DOHH2 (cell line): ENCODE data around the gene WDR33.

Source experiments
- H3F3A ChIP-seq: fragments of 200-600 bp; sonication (generic), shearing (Covaris generic); 2 replicates; pipeline ENCODE4 v1.6.0; 2016; ENCODE audit warnings: antibody characterized with exemption, mild to moderate bottlenecking; ENCODE audit not compliant: control insufficient read depth, insufficient read depth
- H3K27ac ChIP-seq: fragments of 200-600 bp; sonication (generic); 2 replicates; pipeline ENCODE4 v1.5.1; 2014; ENCODE audit warnings: low read depth, mild to moderate bottlenecking, low read length, moderate library complexity
- H3K27me3 ChIP-seq: fragments of 200-600 bp; sonication (generic); 2 replicates; pipeline ENCODE4 v1.6.1; 2014; ENCODE audit warnings: mild to moderate bottlenecking, low read length, mixed read lengths; ENCODE audit not compliant: control insufficient read depth
- H3K36me3 ChIP-seq: fragments of 200-600 bp; sonication (generic); 2 replicates; pipeline ENCODE4 v1.6.1; 2014; ENCODE audit warnings: mild to moderate bottlenecking, low read length, moderate library complexity, mixed read lengths; ENCODE audit not compliant: control insufficient read depth
- H3K4me1 ChIP-seq: fragments of 200-600 bp; sonication (generic); 2 replicates; pipeline ENCODE4 v1.6.1; 2014; ENCODE audit warnings: mild to moderate bottlenecking, low read length, mixed read lengths; ENCODE audit not compliant: control insufficient read depth
- H3K4me2 ChIP-seq: fragments of 200-600 bp; sonication (generic); 2 replicates; pipeline ENCODE4 v1.6.0; 2014; ENCODE audit warnings: mild to moderate bottlenecking, low read length, moderate library complexity
- H3K4me3 ChIP-seq: fragments of 200-600 bp; sonication (generic); 2 replicates; pipeline ENCODE4 v1.5.1; 2014; ENCODE audit warnings: mild to moderate bottlenecking, low read length, mixed read lengths
- H3K79me2 ChIP-seq: fragments of 200-600 bp; sonication (generic); 2 replicates; pipeline ENCODE4 v1.6.1; 2014; ENCODE audit warnings: mild to moderate bottlenecking, low read length, mixed read lengths; ENCODE audit not compliant: control insufficient read depth
- H3K9me2 ChIP-seq: fragments of 200-600 bp; sonication (generic); replicated peaks from 2 replicates; pipeline ENCODE4 v1.6.1; 2014; ENCODE audit warnings: mild to moderate bottlenecking, low read length, mixed read lengths; ENCODE audit not compliant: control insufficient read depth
- H3K9me3 ChIP-seq: fragments of 200-600 bp; sonication (generic); 2 replicates; pipeline ENCODE4 v1.6.1; 2014; ENCODE audit warnings: antibody characterized with exemption, low read length, mixed read lengths; ENCODE audit not compliant: control insufficient read depth, insufficient read depth
- H4K20me1 ChIP-seq: fragments of 200-600 bp; sonication (generic); 2 replicates; pipeline ENCODE4 v1.6.0; 2014; ENCODE audit warnings: low read depth, mild to moderate bottlenecking, antibody characterized with exemption, low read length, moderate library complexity; ENCODE audit not compliant: control insufficient read depth, insufficient read depth
- EZH2phosphoT487 ChIP-seq: fragments of 200-600 bp; sonication (generic); IDR thresholded peaks from 2 replicates; pipeline ENCODE4 v1.6.1; 2017; ENCODE audit warnings: borderline replicate concordance, mild to moderate bottlenecking, antibody characterized with exemption, low read length, moderate library complexity, mixed read lengths
- TF ChIP-seq, protein P1 (sequence below): fragments of 200-600 bp; sonication (generic); IDR thresholded peaks from one replicate; pipeline ENCODE4 v1.5.1; 2014; ENCODE audit warnings: antibody characterized with exemption, mild to moderate bottlenecking, low read depth, low read length; ENCODE audit not compliant: poor library complexity, severe bottlenecking

Gene WDR33

GRCh38 chr2:127737892-127738291 lies 73.1 kb downstream of the WDR33 start:
- no peak overlapping the region for H3K27ac ChIP-seq
- H3K79me2 ChIP-seq = no peaks in the 10 kb centered on the region
- no peaks in the 10 kb centered on the region for H3K9me3 ChIP-seq
- no peak overlapping the region for H3K4me3 ChIP-seq
- no peaks in the 10 kb centered on the region for H3K27me3 ChIP-seq
- TF ChIP-seq EZH2phosphoT487 = no peak
- TF ChIP-seq, protein P1, sequence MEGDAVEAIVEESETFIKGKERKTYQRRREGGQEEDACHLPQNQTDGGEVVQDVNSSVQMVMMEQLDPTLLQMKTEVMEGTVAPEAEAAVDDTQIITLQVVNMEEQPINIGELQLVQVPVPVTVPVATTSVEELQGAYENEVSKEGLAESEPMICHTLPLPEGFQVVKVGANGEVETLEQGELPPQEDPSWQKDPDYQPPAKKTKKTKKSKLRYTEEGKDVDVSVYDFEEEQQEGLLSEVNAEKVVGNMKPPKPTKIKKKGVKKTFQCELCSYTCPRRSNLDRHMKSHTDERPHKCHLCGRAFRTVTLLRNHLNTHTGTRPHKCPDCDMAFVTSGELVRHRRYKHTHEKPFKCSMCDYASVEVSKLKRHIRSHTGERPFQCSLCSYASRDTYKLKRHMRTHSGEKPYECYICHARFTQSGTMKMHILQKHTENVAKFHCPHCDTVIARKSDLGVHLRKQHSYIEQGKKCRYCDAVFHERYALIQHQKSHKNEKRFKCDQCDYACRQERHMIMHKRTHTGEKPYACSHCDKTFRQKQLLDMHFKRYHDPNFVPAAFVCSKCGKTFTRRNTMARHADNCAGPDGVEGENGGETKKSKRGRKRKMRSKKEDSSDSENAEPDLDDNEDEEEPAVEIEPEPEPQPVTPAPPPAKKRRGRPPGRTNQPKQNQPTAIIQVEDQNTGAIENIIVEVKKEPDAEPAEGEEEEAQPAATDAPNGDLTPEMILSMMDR = no peak
- no peaks in the 10 kb centered on the region for H3K9me2 ChIP-seq
- H3K4me2 ChIP-seq = no peak overlapping the region
- H3F3A ChIP-seq = peaks cover 9% of the 10 kb centered on the region
- H4K20me1 ChIP-seq = no peaks in the 10 kb centered on the region
- peaks cover 60% of the 10 kb centered on the region for H3K36me3 ChIP-seq
- peaks cover 9% of the 10 kb centered on the region for H3K4me1 ChIP-seq

DNA sequence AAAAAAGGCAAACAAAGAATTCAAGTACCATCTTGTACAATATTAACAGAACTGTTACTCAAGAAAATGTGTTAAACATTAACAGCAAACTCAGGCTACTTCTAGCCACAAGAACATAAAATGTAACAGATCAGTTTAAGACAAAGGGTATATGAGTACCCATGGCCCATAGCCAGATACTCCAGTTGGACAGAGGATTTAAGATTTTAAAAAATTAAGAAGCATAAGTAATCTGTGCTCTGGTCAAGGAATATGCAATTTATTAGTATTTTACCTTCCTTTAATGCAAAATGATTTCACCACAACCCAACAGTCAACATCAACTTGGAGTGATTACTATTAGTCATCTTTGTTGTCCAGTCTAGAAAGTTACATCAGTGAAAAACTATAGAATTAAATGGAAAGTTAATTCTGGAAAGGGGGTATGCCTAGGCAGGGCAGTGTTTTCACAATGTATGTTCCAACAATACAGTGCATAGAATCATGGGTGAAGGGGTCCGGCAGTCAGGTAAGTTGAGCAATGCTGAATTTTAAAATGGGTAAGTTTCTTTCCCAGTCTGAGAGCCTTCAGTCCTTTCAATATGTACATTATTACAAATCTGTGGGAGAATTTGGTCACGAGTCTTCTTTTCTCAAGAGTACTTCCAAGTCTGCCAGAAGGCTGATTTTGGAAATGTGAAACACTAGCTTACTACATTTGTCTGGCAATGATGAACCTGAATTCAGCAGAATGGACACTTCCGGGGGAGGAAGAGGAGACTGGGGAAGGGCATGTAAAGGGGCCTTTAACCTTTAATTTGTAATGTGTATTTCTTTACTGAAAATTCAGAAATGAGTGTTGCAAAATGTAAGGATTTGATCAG lies 75.2 kb downstream of the WDR33 start:
- Histone ChIP-seq H3K27ac (no peak overlapping the region), H3K4me1 (no peaks in the 10 kb centered on the region; the same call in 1 of the 2 replicates), H4K20me1 (no peaks in the 10 kb centered on the region), H3F3A (peaks cover 10% of the 10 kb centered on the region), H3K4me2 (no peak overlapping the region), H3K9me3 (no peaks in the 10 kb centered on the region), H3K79me2 (no peaks in the 10 kb centered on the region), H3K36me3 (peaks cover 52% of the 10 kb centered on the region), H3K27me3 (no peaks in the 10 kb centered on the region), H3K9me2 (no peaks in the 10 kb centered on the region), H3K4me3 (no peak overlapping the region)
- no peak for TF ChIP-seq EZH2phosphoT487
- TF ChIP-seq, protein P1 = no peak

GRCh38 chr2:127735044-127735443 lies 75.9 kb downstream of the WDR33 start:
- H3K9me2 ChIP-seq = no peaks in the 10 kb centered on the region
- no peaks in the 10 kb centered on the region for H3K79me2 ChIP-seq
- H3K27me3 ChIP-seq = no peaks in the 10 kb centered on the region
- no peak overlapping the region for H3K4me2 ChIP-seq
- peaks cover 45% of the 10 kb centered on the region for H3K36me3 ChIP-seq
- H4K20me1 ChIP-seq = no peaks in the 10 kb centered on the region
- TF ChIP-seq EZH2phosphoT487 = no peak
- TF ChIP-seq, protein P1 = no peak
- H3F3A ChIP-seq = peaks cover 15% of the 10 kb centered on the region
- no peak overlapping the region for H3K27ac ChIP-seq
- no peak overlapping the region for H3K4me3 ChIP-seq
- H3K4me1 ChIP-seq = no peaks in the 10 kb centered on the region
- H3K9me3 ChIP-seq = no peaks in the 10 kb centered on the region
